SK-N-SH (cell line): ENCODE data around the gene SLC29A1.

Experiments used
- EP300 ChIP-seq, 2 experiments: IDR thresholded peaks; 2 replicates each; pipeline versions ENCODE4 v1.4.0 to v1.6.1; 2012; ENCODE audit warnings: borderline replicate concordance in 1 of 2, low read depth in 1 of 2, low read length in 1 of 2
- EZH2phosphoT487 ChIP-seq: fragments of 200-600 bp; sonication (generic); IDR thresholded peaks from 2 replicates; pipeline ENCODE4 v1.6.1; 2017; ENCODE audit warnings: low read depth, mixed run types, mild to moderate bottlenecking, antibody characterized with exemption, moderate library complexity, borderline replicate concordance
- GATA2 ChIP-seq: sonication (generic); formaldehyde crosslinking; IDR thresholded peaks from 2 replicates; pipeline ENCODE4 v1.5.0; 2020; ENCODE audit warnings: mild to moderate bottlenecking, missing genetic modification reagents
- MEF2A ChIP-seq: IDR thresholded peaks from 2 replicates; pipeline ENCODE4 v1.4.0; 2012; ENCODE audit warnings: low read depth, borderline replicate concordance
- RFX5 ChIP-seq: IDR thresholded peaks from 2 replicates; pipeline ENCODE4 v1.6.1; 2012; ENCODE audit warnings: mild to moderate bottlenecking, improper control_type of control experiment, low read length
- SIN3A ChIP-seq: IDR thresholded peaks from 2 replicates; pipeline ENCODE4 v1.6.1; 2012; ENCODE audit warnings: low read depth, mild to moderate bottlenecking, low read length, moderate library complexity, borderline replicate concordance
- SMC3 ChIP-seq: IDR thresholded peaks from 2 replicates; pipeline ENCODE4 v1.6.1; 2012; ENCODE audit warnings: low read depth, low read length, improper control_type of control experiment
- TF ChIP-seq, protein P1 (sequence below): IDR thresholded peaks from 2 replicates; pipeline ENCODE4 v1.6.1; 2012; ENCODE audit warnings: mild to moderate bottlenecking, low read depth, low read length, moderate library complexity
- TF ChIP-seq, protein P2 (sequence below): IDR thresholded peaks from 2 replicates; pipeline ENCODE4 v1.4.0; 2012; ENCODE audit warnings: low read depth
- TF ChIP-seq, protein P3 (sequence below): fragments of 150-350 bp; IDR thresholded peaks from 2 replicates; pipeline ENCODE4 v1.6.1; 2017; ENCODE audit warnings: antibody characterized with exemption, low read length, low read depth, borderline replicate concordance
- TF ChIP-seq, protein P4 (sequence below): fragments of 200-600 bp; sonication (generic); IDR thresholded peaks from 2 replicates; pipeline ENCODE4 v1.6.1; 2017; ENCODE audit warnings: antibody characterized with exemption, mild to moderate bottlenecking, moderate library complexity

DNA sequence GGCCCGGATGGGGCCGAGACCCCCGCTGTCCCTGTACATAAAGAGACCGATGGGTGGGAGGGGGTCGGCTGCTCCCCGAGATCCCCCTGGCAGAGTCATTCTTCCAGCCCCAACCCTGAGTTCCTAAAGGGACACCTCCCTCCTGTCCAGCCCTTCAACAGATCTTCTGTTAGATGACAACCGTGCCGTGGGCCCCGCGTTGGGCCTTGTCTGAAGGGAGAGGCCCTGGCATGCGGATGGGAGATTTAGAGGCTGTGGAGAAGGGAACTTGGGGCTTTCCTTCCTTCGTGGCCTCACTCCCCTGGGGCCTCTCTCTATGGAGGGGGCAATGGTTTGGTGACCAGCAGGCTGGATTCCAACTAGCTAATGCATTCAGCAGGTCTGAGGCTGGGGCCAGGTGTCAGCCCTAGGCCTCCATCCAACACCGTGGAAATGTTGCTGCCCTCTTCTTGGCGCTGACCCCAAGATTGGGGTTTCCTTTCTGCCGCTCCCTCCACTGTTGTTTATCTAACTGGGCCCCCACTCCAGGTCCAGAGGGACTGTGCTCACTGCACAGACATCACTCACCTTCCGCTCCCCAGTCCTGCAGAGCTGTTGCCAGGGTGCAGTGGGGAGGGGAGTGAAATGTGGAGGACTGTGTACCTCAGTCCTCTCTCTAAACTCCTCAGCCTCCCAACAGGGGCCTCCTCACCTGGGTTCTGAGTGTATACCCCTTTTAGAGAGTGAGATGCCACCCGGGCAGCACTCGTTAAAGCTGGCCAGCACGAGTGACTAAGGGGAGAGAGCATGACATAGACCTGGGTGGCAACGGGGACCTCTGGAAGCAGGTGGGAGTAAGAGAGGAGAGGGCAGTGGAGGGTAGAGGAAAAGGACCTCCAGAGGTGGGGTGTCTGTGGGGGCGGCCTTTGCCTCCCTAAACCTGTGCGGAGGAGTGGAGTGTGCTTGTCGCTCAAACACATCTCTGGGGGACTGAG is 53.6 kb downstream of the SLC29A1 start:
- TF ChIP-seq, protein P1, sequence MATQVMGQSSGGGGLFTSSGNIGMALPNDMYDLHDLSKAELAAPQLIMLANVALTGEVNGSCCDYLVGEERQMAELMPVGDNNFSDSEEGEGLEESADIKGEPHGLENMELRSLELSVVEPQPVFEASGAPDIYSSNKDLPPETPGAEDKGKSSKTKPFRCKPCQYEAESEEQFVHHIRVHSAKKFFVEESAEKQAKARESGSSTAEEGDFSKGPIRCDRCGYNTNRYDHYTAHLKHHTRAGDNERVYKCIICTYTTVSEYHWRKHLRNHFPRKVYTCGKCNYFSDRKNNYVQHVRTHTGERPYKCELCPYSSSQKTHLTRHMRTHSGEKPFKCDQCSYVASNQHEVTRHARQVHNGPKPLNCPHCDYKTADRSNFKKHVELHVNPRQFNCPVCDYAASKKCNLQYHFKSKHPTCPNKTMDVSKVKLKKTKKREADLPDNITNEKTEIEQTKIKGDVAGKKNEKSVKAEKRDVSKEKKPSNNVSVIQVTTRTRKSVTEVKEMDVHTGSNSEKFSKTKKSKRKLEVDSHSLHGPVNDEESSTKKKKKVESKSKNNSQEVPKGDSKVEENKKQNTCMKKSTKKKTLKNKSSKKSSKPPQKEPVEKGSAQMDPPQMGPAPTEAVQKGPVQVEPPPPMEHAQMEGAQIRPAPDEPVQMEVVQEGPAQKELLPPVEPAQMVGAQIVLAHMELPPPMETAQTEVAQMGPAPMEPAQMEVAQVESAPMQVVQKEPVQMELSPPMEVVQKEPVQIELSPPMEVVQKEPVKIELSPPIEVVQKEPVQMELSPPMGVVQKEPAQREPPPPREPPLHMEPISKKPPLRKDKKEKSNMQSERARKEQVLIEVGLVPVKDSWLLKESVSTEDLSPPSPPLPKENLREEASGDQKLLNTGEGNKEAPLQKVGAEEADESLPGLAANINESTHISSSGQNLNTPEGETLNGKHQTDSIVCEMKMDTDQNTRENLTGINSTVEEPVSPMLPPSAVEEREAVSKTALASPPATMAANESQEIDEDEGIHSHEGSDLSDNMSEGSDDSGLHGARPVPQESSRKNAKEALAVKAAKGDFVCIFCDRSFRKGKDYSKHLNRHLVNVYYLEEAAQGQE, result no peak
- TF ChIP-seq, protein P2, sequence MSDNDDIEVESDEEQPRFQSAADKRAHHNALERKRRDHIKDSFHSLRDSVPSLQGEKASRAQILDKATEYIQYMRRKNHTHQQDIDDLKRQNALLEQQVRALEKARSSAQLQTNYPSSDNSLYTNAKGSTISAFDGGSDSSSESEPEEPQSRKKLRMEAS, result no peak
- TF ChIP-seq, protein P3, sequence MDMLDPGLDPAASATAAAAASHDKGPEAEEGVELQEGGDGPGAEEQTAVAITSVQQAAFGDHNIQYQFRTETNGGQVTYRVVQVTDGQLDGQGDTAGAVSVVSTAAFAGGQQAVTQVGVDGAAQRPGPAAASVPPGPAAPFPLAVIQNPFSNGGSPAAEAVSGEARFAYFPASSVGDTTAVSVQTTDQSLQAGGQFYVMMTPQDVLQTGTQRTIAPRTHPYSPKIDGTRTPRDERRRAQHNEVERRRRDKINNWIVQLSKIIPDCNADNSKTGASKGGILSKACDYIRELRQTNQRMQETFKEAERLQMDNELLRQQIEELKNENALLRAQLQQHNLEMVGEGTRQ, result no peak
- TF ChIP-seq SIN3A, result no peak
- TF ChIP-seq SMC3, result no peak
- TF ChIP-seq, protein P4, sequence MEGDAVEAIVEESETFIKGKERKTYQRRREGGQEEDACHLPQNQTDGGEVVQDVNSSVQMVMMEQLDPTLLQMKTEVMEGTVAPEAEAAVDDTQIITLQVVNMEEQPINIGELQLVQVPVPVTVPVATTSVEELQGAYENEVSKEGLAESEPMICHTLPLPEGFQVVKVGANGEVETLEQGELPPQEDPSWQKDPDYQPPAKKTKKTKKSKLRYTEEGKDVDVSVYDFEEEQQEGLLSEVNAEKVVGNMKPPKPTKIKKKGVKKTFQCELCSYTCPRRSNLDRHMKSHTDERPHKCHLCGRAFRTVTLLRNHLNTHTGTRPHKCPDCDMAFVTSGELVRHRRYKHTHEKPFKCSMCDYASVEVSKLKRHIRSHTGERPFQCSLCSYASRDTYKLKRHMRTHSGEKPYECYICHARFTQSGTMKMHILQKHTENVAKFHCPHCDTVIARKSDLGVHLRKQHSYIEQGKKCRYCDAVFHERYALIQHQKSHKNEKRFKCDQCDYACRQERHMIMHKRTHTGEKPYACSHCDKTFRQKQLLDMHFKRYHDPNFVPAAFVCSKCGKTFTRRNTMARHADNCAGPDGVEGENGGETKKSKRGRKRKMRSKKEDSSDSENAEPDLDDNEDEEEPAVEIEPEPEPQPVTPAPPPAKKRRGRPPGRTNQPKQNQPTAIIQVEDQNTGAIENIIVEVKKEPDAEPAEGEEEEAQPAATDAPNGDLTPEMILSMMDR, result no peak
- no peak for TF ChIP-seq MEF2A
- TF ChIP-seq EP300 (IDR thresholded peaks at IDR 0.05; ENCODE audit: borderline replicate concordance in 1 of 2, low read depth in 1 of 2, low read length in 1 of 2), result no peak
- TF ChIP-seq GATA2, result no peak
- TF ChIP-seq EZH2phosphoT487, result no peak
- no peak for TF ChIP-seq RFX5
